Measurements from ENCODE around the gene SLC44A3. TPM values are rescaled to one million over a fixed set of nuclear protein-coding genes. Genes with fewer than 3 reads are reported as not detected.

SLC44A3 gene
- polyA plus RNA-seq, 1 of the 3 experiments (the other 2 are of a cell fraction): 2.6 TPM

Other genes starting within 250 kb of the SLC44A3 start
- gene CNN3, start 106.8 kb downstream of the SLC44A3 start, polyA plus RNA-seq (2012; rRNA removed): 204 and 242 TPM in 2 replicates

Data from SK-N-SH (cell line).